Large intestine (tissue), 12 donors: ENCODE data around the gene GTF2H2. TPM values are rescaled to one million over a fixed set of nuclear protein-coding genes. Genes with fewer than 3 reads are reported as not detected.
"Not testable (repeated sequence)": the region's sequence is repeated elsewhere in the genome, so short reads cannot be mapped to it uniquely, and the experiment has no call there.

Experiments used
- DNase-seq, 2 donors: peaks; one replicate each; pipeline versions ENCODE4 v3.0.0 to v3.0.0-alpha.2; 2013
- H3K27ac ChIP-seq: one replicate; pipeline ENCODE4 v1.5.1; 2013; ENCODE audit warnings: low read length
- H3K27me3 ChIP-seq: 2 replicates; pipeline ENCODE4 v1.6.1; 2013; ENCODE audit warnings: low read length; ENCODE audit not compliant: control insufficient read depth, insufficient read depth
- H3K36me3 ChIP-seq: 2 replicates; pipeline ENCODE4 v1.6.1; 2013; ENCODE audit warnings: low read length; ENCODE audit not compliant: control insufficient read depth, insufficient read depth
- H3K4me1 ChIP-seq: one replicate; pipeline ENCODE4 v1.6.1; 2013; ENCODE audit warnings: low read length; ENCODE audit not compliant: control insufficient read depth, insufficient read depth
- H3K4me3 ChIP-seq: one replicate; pipeline ENCODE4 v1.5.1; 2013; ENCODE audit warnings: low read length
- H3K9me3 ChIP-seq: one replicate; pipeline ENCODE4 v1.6.1; 2013; ENCODE audit warnings: mild to moderate bottlenecking, low read depth, low read length, moderate library complexity; ENCODE audit not compliant: control insufficient read depth
- WGBS: methylation state at CpG from one replicate; pipeline ENCODE4 v1.1.5; 2013; ENCODE audit warnings: low lambda C conversion rate; ENCODE audit not compliant: insufficient coverage; 5-methylcytosine and 5-hydroxymethylcytosine counted together
- long read RNA-seq, 11 donors: transcript quantifications; one replicate each; lab custom pipeline, GENCODE V29; 2026
- polyA plus RNA-seq: library from polyadenylated mRNA; unstranded; fragments of 120-200 nt; gene quantifications from one replicate; pipeline ENCODE4 v1.2.1, GENCODE V29; 2013

The GTF2H2 gene
- polyA plus RNA-seq: 39.9 TPM
- long read RNA-seq, donor 1, full-length matches to known transcripts: 3 of 3 reads
- long read RNA-seq, donor 1, partial matches to known transcripts: 0 of 3 reads
- long read RNA-seq, donor 1, other reads (novel, unspliced or antisense): 0 of 3 reads
- long read RNA-seq, donor 2, full-length matches to known transcripts: 3 of 8 reads
- long read RNA-seq, donor 2, partial matches to known transcripts: 5 of 8 reads
- long read RNA-seq, donor 2, other reads (novel, unspliced or antisense): 0 of 8 reads
- long read RNA-seq, donor 3, full-length matches to known transcripts: 5 of 5 reads
- long read RNA-seq, donor 3, partial matches to known transcripts: 0 of 5 reads
- long read RNA-seq, donor 3, other reads (novel, unspliced or antisense): 0 of 5 reads
- long read RNA-seq, donor 4: 0 reads
- long read RNA-seq, donor 5, full-length matches to known transcripts: 3 of 3 reads
- long read RNA-seq, donor 5, partial matches to known transcripts: 0 of 3 reads
- long read RNA-seq, donor 5, other reads (novel, unspliced or antisense): 0 of 3 reads
- long read RNA-seq, donor 6, partial matches to known transcripts: 0 of 2 reads
- long read RNA-seq, donor 6, other reads (novel, unspliced or antisense): 0 of 2 reads
- long read RNA-seq, donor 7, full-length matches to known transcripts: 1 of 1 reads
- long read RNA-seq, donor 7, partial matches to known transcripts: 0 of 1 reads
- long read RNA-seq, donor 7, other reads (novel, unspliced or antisense): 0 of 1 reads
- long read RNA-seq, donor 8, full-length matches to known transcripts: 1 of 1 reads
- long read RNA-seq, donor 8, partial matches to known transcripts: 0 of 1 reads
- long read RNA-seq, donor 8, other reads (novel, unspliced or antisense): 0 of 1 reads
- long read RNA-seq, donor 9, full-length matches to known transcripts: 3 of 3 reads
- long read RNA-seq, donor 9, partial matches to known transcripts: 0 of 3 reads
- long read RNA-seq, donor 9, other reads (novel, unspliced or antisense): 0 of 3 reads
- long read RNA-seq, donor 10, partial matches to known transcripts: 5 of 7 reads
- long read RNA-seq, donor 10, other reads (novel, unspliced or antisense): 0 of 7 reads
- long read RNA-seq, donor 11: 0 reads

DNA sequence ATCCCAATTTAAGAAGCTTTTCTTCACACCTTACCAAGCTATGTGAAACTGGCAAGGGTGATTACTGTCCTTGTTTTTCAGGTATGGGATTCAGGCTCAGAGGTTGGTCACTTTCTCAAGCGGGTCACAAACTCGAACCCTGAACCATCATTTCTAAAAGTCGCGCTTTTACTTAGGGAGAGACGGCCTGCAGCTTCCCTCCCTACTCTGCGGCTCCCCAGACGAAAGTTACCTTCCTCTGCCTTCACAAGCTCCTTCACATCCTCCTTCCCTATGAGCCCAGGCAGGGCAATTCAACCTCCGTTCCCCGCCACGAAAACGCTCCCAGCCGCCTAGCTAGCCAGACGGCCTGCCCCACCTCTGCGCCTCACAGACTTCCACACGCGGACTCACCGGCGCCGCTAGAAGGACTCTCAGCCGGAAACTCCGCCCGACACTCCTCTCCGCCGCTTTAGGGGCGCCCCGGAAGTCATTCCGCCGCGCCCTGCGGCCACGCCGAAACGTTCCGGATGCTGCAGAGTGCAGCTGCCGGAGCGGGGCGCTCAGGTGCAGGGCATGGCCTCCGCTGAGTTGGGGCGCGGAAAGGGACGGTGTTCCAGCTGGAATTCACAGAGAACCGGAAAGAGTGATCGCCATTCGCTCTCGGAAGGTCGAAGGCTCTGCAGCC lies at the start of gene GTF2H2:
GTF2H2 (minus strand) TSS at position 415 of the 667 bp plus-strand sequence. CDS start 4,913 bp downstream, outside the sequence.
- H3K4me3 ChIP-seq, H3K36me3 ChIP-seq, H3K4me1 ChIP-seq, H3K27ac ChIP-seq, DNase-seq, H3K9me3 ChIP-seq, H3K27me3 ChIP-seq: not testable (repeated sequence)
- WGBS: no CpG with 5 or more reads among the region's 46 CpGs

DNA sequence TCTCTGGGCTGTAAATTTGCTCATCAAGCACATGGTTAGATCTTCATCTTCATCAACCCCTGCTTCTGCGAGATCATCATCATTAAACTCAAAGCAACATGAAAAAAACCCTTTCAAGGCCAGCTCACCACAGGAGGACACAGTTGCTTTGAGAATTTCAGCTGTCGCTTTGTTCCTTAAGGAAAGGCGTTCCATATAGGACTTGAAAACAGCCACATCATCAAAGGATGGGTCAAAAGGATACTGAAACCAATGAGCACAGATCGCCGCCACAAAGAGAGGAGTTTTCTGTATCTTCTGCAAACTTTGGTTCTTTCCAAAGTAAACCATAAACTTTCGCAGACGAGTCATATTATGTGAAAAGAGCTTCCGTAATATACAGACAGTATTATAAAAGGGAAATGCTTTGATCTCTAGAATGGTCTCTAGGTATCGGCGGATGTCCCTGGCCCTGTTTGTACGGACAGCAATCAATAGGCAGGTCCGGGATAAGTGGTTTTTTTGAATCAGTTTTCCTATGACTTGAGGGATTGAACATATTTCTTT lies 42.3 kb upstream of the GTF2H2 start:
- not testable (repeated sequence) for DNase-seq, H3K27ac ChIP-seq, H3K9me3 ChIP-seq, H3K36me3 ChIP-seq, H3K4me1 ChIP-seq, H3K4me3 ChIP-seq, H3K27me3 ChIP-seq
- WGBS: no CpG with 5 or more reads among the region's 12 CpGs

DNA sequence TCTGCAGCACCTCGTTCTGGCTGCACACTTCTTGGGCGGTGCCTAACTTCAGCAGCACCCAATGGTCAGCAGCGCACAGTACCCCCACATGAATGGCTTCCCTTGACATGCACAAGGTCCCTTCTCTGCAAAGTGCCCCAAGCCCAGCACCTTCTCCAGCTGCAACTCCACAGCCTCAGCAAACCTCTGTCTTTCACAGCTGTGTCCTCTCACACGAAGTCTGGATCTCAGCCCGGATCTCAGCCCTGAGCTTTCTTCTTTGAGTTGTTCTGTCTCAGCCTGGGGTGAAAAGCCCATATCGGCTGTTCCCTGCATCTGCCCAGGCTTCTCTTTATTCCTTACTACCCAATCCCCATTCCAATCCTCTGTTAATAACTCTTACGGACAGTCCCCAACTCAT lies 32.5 kb upstream of the GTF2H2 start:
- H3K27ac ChIP-seq, H3K4me1 ChIP-seq, H3K27me3 ChIP-seq, H3K4me3 ChIP-seq, H3K36me3 ChIP-seq, DNase-seq, H3K9me3 ChIP-seq: not testable (repeated sequence)
- no CpG with 5 or more reads among the region's 7 CpGs for WGBS

DNA sequence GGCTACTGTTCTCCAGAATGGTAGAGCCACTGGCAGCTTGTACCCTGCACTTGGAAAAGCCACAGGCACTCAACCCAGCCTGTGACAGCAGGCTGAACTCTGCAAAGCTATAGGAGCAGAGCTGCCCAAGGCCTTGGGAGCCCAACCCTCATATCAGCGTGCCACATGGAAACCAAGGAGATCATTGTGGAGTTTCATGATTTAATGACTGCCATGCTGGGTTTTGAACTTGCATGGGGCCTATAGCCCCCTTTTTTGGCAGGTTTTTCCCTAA lies 30.4 kb upstream of the GTF2H2 start:
- H3K27me3 ChIP-seq, DNase-seq, H3K4me3 ChIP-seq, H3K9me3 ChIP-seq, H3K4me1 ChIP-seq, H3K27ac ChIP-seq, H3K36me3 ChIP-seq: not testable (repeated sequence)
- no CpG with 5 or more reads among the region's 1 CpG for WGBS

DNA sequence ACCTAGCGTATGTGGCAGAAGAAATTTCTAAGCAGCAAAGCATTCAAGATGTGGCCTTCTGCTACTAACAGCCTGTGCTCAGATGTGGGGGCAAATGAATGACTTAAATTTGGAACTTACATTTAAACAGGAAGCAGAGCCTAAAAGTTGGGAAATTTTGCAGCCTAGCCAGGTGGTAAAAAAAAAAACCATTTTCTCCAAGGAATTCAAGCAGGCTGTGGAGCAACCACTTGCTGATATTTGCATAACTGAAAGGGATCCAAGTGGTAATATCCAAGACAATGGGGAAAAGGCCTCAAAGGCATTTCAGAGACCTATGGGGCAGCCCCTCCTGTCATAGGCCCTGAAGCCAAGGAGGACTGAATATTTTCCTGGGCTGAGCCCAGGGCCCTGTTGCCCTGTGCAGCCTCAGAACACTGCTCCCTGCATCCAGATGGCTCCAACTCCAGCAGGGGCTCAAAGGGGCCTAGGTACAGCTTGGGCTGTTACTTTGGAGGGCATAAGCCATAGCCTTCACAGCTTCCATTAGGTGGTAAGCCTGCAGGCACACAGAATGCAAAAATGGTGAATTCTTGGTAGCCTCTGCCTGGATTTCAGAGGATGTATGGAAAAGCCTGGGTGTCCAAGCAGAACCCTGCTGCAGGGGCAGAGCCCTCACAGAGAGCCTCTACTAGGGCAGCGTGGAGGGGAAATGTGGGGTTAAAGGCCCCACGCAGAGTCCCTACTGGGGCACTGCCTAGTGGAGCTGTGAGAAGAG lies 29.9 kb upstream of the GTF2H2 start:
- DNase-seq, H3K27ac ChIP-seq, H3K4me1 ChIP-seq, H3K36me3 ChIP-seq, H3K9me3 ChIP-seq, H3K4me3 ChIP-seq, H3K27me3 ChIP-seq: not testable (repeated sequence)
- no CpG with 5 or more reads among the region's 3 CpGs for WGBS

DNA sequence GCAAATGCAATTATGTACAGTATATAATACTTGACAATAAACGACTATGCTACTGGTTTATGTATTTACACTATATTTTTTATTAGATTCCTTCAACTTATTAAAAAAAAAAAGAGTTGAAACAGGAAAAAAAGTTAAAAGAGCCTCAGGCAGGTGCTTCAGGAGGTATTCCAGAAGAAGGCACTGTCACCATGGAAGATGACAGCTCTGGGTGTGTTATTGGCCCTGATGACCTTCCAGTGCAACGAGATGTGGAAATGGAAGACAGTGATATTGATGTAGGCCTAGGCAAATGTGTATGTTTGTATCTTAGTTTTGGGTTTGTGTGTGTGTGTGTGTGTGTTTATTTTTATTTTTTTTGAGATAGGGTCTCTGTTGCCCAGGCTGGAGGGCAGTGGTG lies 22.3 kb upstream of the GTF2H2 start:
- H3K36me3 ChIP-seq, DNase-seq, H3K27me3 ChIP-seq, H3K4me3 ChIP-seq, H3K9me3 ChIP-seq, H3K4me1 ChIP-seq, H3K27ac ChIP-seq: not testable (repeated sequence)
- WGBS: no CpG with 5 or more reads among the region's 2 CpGs

DNA sequence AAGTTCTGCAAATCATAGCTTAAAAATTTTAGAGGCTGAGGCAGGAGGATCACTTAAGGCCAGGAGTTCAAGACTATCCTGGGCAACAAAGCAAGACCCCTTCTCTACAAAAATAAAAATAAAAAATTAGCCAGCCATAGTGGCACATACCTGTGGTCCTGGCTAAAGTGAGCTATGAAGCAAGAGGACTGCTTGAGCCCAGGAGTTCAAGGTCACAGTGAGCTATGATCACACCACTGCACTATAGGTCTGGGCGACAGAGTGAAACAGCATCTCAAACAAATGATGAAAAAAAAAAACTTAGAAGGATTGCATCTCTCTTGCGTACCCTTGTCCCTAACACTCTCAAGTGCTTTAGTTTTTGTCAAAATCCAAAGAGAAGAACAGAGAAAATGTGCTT lies 21.3 kb upstream of the GTF2H2 start:
- WGBS: no CpG with 5 or more reads among the region's 2 CpGs

DNA sequence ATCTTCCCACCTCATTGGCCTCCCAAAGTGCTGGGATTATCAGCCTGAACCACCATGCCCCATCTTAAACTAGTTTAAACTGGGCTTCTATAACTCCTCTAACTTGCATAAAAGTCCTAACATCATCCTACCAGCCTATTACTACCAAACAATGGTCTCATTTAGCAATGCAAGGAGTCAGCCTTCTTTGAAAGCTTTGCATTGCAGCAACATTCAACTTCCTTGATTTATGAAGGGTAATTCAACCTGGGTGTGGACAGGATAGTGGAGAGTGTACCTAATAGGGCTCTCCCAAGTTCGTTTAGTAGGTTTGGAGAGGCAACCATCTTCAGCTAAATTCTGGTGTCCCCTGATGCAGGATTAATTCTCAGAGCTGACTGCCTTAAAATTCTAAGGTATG lies 18.7 kb upstream of the GTF2H2 start:
- not testable (repeated sequence) for H3K36me3 ChIP-seq, H3K27ac ChIP-seq, DNase-seq, H3K9me3 ChIP-seq, H3K4me1 ChIP-seq, H3K4me3 ChIP-seq, H3K27me3 ChIP-seq
- whole genome bisulfite sequencing: no CpG with 5 or more reads among the region's 1 CpG

More for the DNA sequence above, 21.3 kb upstream of the GTF2H2 start:
- H3K4me3 ChIP-seq, H3K9me3 ChIP-seq, H3K27ac ChIP-seq, H3K27me3 ChIP-seq, DNase-seq, H3K36me3 ChIP-seq, H3K4me1 ChIP-seq: not testable (repeated sequence)

DNA sequence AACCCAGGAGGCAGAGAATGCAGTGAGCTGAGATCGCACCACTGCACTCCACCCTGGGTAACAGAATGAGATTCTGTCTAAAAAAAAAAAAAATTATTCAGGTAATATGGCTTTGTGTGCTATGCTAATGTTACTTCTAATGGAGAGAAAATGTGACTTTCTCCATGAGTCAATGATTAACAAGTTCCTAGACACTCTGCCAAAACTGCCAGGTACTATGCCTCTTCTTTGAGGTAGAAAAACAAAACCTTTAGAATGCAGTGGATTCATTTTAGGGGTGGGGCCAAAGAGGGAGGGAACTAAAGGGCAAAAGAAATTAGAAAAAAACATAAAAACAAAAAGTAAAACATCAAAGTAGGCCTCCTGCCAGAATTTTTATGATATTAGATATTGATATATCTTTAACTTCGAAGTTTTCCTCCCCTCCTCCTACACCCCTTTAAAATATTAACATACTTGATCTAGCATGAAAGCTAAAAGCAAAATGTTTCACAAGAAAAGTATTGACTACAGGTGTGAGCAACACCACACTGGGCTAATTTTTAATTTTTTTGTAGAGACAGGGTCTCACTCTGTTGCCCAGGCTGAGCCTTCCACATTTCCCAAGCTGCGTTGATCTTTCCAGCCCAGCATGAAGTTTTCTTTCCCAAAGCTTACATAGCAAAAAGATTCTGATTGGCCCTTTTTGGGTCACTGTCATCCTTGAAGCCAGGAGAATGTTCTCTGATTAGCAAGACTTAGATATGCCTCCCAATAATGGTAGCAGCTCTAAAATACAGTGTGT lies 17.0 kb upstream of the GTF2H2 start:
- H3K9me3 ChIP-seq, H3K36me3 ChIP-seq, H3K27ac ChIP-seq, H3K4me3 ChIP-seq, H3K4me1 ChIP-seq, DNase-seq, H3K27me3 ChIP-seq: not testable (repeated sequence)
- no CpG with 5 or more reads among the region's 3 CpGs for WGBS
